ENCODE results near the gene C17orf107.

C17orf107 gene

DNA sequence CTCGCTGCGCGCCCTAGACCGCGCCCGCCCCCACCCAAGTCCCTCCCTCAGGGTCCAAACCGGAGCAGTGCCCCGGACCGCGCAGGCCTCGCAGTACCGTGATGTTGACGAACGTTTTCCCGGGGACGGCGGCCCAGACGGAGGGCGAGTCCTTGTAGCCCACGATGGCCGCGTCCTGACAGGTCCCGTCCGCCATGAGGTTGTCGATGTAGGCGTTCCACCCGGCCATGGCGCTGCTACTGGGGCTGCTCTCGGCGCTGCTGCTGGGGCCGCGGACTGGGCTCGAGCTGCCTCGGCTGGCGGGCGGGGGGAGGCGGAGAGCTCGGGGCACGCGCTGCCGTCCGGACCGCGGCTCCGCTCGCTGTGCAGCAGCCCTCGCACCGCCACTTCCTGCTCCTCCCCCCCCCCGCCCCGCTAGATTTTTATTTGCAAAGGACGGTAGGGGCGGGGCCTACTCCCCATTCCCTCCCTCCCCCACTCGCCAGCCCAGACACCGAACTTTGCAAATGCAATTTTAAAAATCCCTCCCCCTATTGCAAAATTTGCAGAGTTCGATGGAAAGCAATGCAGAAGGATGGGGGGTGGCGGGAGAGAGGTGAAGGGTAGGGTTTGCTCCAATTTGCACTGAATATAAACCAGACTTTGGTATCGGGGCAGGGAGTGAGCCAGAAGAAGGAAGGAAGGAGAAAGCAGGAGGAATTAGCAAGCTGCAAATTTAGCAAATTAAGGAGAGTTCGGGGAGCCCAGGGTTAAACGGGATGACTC, 49.0 kb downstream of the C17orf107 start, which contains the start of gene PFN1:
Gene PFN1, minus strand, starts transcription at position 365 of the 765 bp plus-strand sequence. Its CDS starts 136 bp downstream, at position 229.
- peak; percentile 93 to 95 for DNase-seq
- TF ChIP-seq POLR2A (IDR thresholded peaks at IDR 0.05; ENCODE audit: low read length) (peak; percentile 86), GATA1 (IDR thresholded peaks at IDR 0.05; ENCODE audit: low read depth, low read length) (no peak)

DNA sequence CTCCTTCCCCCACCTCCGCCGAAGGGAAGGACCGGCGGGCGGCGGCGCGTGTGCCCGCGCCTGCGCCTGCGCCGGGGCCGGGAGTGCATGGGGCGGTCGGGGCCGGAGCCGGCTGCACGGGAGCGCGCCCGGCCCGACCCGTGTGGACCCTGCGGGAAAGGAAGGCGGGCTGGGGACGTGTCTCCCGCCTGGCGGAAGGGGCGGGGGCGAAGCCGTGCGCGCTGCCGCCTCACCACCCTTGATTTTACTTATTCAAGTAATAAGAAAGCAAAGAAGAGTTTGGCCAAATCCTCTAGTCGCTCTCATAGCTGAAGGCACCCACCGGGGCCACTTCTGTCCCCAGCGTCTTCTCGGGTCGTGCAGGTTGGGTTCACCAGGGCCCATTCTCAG, 49.6 kb downstream of the C17orf107 start:
- no peak for TF ChIP-seq GATA1 (IDR thresholded peaks at IDR 0.05; ENCODE audit: low read depth, low read length)
- peak; percentile 47 for TF ChIP-seq POLR2A (IDR thresholded peaks at IDR 0.05; ENCODE audit: low read length)
- DNase-seq = peak; percentile 87 to 89

DNA sequence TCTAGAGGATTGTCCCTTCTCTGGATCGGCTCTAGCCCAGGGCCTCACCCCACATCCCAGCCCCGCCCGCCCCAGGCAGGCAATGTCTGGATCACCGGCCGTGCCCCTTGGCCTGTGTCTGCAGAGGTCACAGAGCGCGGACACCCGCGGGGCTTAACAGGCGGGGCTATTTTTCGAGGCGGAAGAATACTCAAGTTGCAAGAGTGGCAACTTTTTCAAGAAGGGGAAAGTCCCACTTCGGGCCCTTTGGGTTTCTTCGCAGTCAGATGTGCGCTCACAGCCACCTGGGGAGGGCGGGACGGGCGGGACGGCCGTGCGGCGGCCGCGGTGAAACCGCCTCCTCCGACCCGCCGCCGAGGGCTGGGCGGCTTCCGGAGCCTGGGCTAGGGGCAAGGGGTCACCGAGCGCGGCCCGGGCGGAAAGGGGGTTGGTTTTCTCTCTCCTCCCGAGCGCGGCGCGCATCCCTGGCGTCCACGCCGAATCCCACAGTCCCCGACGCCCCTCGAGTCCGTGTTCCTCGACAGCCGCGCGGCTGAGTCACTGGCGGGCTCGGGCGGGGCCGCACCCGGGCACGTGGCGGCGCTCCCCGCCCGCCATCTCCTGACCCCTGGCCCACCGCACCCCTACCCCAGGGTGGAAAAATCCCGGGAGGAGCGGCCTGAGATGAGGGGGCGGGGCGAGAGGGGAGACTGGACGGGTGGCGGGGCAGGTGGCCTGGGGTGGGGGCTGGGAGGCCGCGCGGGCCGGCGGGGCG, 50.2 kb downstream of the C17orf107 start:
- TF ChIP-seq GATA1 (IDR thresholded peaks at IDR 0.05; ENCODE audit: low read depth, low read length) = no peak
- TF ChIP-seq POLR2A (IDR thresholded peaks at IDR 0.05; ENCODE audit: low read length) = no peak
- peak; percentile 85 to 91 for DNase-seq

DNA sequence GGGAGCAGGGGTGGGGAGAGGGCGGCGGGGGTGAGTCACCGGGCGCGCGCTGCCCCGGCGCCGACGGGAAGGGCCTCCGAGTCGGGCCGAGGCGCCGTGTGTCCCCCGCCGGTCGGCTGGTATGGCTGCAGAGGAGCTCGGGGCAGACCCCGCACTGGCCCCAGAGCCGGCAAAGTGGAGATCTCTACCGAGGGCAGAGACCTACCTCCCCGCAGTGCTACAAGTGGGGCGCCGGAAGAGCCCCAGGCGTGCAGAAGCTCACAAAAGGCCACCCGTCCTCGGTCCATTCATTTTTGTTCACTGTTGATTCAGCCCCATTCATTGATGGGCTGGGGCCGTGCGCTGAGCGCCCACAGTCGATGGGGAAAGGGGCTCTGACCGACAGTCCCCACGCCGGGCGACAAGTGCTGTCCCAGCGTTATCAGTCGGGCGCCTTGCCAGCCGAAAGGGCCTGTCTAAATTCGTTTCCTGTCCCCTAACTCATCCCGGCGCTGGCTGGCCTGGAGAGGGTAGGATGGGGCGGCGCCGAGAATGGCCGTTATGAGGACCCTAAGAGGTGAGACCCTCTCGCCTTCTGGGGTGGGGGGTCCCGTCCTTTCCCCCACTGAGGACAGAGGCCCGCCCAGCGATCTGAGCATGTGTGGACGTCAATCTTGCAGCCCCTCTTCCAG, 50.9 kb downstream of the C17orf107 start:
- TF ChIP-seq POLR2A (IDR thresholded peaks at IDR 0.05; ENCODE audit: low read length) = peak; percentile 73
- no peak for TF ChIP-seq GATA1 (IDR thresholded peaks at IDR 0.05; ENCODE audit: low read depth, low read length)

DNA sequence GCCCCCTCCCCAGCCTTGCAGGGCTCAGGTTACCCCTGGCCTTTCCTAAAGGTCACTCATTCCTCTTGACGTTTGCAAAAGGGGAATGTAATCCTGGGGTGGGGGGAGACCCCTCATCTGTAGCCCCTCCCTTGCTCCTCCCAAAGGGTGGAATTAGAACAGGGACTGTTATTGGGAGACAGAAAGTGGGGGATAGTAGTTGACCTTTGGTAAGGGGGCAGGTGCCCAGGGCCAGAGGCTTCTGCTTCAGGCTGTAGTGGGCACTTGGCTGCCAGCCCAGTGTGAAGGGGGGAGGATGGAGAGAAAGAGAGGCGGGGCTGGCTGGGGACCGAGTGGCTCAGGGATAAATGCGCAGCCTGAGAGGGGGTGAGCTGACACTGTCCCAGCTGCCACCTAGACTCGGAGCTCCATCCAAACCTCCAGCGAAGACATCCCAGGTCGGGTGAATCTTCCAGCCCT, 51.4 kb downstream of the C17orf107 start, which contains the start of gene ENO3:
Gene ENO3, plus strand, starts transcription at position 374 of the 459 bp plus-strand sequence. CDS start 711 bp downstream, outside the sequence.
- TF ChIP-seq GATA1 (IDR thresholded peaks at IDR 0.05; ENCODE audit: low read depth, low read length) = no peak
- TF ChIP-seq POLR2A (IDR thresholded peaks at IDR 0.05; ENCODE audit: low read length) = no peak
- DNase-seq = peak; percentile 39 to 48

More for the DNA sequence above, 50.9 kb downstream of the C17orf107 start:
- peak; percentile 83 to 84 for DNase-seq

DNA sequence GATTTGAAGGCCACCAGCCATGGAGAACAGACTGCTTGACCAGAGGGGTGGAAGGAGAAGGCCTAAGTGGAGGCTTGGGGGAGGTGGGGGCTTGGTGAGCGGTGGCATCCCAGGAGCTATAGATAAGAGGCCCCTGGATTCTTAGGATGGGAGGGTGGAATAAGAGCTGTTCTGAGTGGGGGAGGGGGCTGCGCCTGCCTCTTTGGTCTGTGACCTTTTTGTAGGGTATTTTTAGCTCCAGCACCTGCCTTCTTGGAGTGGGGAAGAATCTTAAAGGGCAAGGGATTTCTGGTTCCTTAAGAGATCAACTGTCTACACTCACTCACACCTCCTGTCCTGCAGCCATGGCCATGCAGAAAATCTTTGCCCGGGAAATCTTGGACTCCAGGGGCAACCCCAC, 52.1 kb downstream of the C17orf107 start:
- no peak for DNase-seq
- TF ChIP-seq GATA1 (IDR thresholded peaks at IDR 0.05; ENCODE audit: low read depth, low read length) (no peak), POLR2A (IDR thresholded peaks at IDR 0.05; ENCODE audit: low read length) (no peak)
